Erythroblast (primary cell): ENCODE results near the gene ARHGAP26.

ENCODE experiments used
- GATA1 ChIP-seq: IDR thresholded peaks from 2 replicates; pipeline ENCODE4 v1.6.1; 2011; ENCODE audit warnings: low read depth, mild to moderate bottlenecking, control low read depth, low read length, moderate library complexity
- POLR2A ChIP-seq: IDR thresholded peaks from 2 replicates; pipeline ENCODE4 v1.6.1; 2011; ENCODE audit warnings: mild to moderate bottlenecking, low read length

- TF ChIP-seq POLR2A: no peak
- no peak for TF ChIP-seq GATA1
Measured at GRCh38 chr5:142758062-142758795, 11.9 kb upstream of the ARHGAP26 start.
